HG02571 (cell line): Measurements from ENCODE around the gene BEST1.
"Not testable (repeated sequence)": the region's sequence is repeated elsewhere in the genome, so short reads cannot be mapped to it uniquely, and the experiment has no call there.

Source experiments
- ATAC-seq: cut with Tn5 transposase; IDR thresholded peaks from one replicate; pipeline ENCODE4 v1.9.1; 2021; ENCODE audit warnings: mild to moderate bottlenecking, moderate library complexity; ENCODE audit not compliant: unreplicated experiment

Gene BEST1

DNA sequence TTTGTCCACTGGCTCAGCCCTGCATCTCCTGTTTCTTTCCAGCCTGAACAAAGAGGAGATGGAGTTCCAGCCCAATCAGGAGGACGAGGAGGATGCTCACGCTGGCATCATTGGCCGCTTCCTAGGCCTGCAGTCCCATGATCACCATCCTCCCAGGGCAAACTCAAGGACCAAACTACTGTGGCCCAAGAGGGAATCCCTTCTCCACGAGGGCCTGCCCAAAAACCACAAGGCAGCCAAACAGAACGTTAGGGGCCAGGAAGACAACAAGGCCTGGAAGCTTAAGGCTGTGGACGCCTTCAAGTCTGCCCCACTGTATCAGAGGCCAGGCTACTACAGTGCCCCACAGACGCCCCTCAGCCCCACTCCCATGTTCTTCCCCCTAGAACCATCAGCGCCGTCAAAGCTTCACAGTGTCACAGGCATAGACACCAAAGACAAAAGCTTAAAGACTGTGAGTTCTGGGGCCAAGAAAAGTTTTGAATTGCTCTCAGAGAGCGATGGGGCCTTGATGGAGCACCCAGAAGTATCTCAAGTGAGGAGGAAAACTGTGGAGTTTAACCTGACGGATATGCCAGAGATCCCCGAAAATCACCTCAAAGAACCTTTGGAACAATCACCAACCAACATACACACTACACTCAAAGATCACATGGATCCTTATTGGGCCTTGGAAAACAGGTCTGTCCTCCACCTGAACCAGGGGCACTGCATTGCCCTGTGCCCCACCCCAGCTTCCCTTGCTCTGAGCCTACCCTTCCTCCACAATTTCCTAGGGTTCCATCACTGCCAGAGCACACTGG, 12.3 kb downstream of the BEST1 start:
- no peak for ATAC-seq

DNA sequence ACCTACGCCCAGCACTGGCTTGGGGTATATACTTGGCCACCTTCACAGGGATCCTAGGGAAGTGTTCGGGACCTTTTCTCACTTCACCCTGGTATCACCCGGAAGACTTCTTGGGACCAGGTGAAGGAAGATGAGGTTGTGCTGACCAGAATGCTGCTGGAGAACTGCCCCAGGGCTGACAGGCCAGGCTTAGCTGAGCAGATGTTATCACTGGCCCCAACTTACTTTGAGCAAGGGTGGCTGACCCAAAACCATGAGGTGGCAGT, 12.8 kb downstream of the BEST1 start:
- ATAC-seq: no peak

- no peak for ATAC-seq
These were observed 13.3 kb downstream of the BEST1 start for GRCh38 chr11:61963282-61964057.

- ATAC-seq: no peak
These were observed 14.0 kb downstream of the BEST1 start for GRCh38 chr11:61964058-61964665.

- ATAC-seq: not testable (repeated sequence)
These were observed 14.6 kb downstream of the BEST1 start for GRCh38 chr11:61964666-61965271.

- no peak for ATAC-seq
These were observed 16.6 kb downstream of the BEST1 start for GRCh38 chr11:61966734-61967115.

DNA sequence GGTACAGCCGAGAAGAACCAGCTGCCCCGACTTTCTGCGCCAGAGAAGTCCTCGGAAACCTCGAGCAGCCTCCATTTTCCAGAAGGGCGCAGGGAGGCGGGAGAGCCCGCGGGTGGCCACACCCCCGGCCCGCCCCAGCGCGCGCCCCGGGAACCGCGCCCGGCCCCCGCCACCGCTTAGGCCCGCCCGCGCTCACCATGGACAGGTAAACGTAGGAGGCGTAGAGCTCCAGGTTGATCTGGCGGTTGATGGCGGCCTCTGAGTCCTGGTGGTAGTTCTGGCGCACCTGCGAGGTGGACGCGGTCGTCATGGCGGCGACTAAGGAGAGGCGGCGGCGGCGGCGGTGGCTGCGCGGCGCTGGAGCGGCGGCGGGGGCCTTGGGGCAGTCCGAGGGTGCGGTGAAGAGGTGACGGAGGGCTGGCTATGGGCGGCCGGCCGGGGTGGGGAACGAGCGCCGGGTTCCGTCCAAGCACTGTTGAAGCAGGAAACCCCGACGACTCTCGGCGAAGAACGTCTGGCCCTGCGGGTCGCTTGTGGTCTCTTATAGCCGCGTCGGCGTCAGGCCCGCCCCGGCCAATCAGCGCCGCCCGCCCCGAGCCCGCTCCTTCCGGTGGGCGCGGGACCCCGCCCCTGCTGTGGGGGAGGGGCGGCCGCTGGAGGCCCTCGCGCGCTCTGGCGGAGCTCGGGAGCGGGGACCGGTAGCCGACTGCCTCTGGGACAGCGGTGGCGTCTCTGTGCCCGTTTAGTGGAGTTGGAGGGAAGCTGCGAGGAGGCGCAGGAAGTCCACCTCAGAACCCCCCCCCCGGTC, 17.2 kb downstream of the BEST1 start, which contains the start of gene FTH1:
FTH1 (minus strand) TSS at position 519 of the 808 bp plus-strand sequence; CDS start at position 310, 209 bp downstream.
- peak; percentile 55 for ATAC-seq

DNA sequence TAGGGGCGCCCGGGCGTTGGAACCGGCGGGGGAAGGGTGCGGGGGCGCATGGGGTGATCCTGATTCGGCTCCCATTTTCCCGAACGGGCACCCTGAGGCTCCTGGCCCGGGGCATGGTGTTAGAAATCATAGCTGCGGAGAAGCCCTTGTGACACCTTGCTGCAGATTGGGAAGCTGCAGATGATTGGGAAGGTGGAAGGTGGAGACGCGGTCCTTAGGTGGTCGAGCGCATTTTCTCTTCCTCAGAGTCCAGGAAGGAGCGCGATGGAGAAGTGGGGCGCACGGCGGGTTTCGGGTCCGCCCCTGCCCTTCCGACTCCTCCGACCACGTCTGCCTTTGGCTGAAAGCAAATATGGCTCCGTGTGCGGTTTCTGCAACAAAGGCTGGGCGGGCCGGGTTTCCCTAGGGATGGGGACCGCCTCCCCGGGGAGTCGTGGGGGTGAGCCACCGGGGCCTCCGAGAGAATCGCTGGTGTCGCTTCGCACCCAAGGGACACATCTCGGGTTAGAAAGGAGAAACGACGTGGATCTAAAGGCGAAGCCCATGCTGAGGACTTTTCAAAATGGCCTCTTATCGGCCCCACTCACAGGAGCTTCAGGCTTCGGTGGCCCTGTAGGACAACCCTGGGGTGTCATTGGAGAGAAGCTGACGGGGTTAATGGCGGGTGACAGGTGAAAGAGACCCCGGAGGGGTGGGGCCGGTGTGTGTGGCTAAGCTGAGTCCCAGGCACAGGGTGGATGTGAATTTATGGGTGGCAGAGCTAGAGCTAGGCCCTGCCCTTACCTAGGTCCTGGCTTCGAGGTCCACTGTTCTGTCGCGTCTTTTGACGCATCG, 18.0 kb downstream of the BEST1 start:
- peak; percentile 32 for ATAC-seq

- ATAC-seq: no peak
These were observed 18.7 kb downstream of the BEST1 start for GRCh38 chr11:61968758-61969390.

- ATAC-seq: no peak
These were observed 19.2 kb downstream of the BEST1 start for GRCh38 chr11:61969391-61969758.

DNA sequence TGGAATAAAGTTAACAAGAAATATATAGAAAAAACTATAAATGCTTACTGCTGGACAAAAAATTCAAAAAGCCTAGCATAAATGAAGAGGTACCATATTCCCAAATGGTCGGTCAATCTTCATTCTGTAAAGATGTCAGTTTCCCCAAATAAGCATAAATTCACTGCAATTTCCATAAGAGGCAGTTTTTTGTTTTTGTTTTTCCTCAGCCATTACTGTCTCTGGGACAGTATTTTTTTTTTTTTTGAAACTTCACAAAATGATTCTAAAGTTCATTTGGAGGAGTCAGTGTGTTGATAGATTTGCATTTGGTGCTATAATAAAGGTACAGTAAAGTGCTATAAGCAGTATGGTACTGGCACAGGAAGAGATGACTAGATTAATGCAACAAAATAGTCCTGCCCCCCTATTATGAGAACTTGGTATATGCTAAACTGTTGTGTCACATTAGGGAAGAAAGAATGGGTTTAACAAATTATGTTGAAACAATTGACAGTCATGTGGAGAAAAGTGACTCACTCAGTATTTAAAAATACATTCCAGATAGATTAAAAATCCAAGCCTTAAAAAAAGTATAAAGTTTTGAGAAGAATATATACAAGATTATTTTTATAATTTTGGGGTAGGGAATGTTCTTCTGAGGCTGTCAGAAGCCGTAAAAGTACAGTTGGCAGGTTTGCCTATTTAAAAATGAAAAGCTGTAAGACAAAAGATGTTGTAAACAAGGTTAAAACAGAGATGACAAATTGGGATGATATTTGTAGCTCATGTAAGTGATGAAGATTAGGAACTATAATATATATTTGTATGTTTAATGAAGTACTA, 19.9 kb downstream of the BEST1 start:
- ATAC-seq: no peak

DNA sequence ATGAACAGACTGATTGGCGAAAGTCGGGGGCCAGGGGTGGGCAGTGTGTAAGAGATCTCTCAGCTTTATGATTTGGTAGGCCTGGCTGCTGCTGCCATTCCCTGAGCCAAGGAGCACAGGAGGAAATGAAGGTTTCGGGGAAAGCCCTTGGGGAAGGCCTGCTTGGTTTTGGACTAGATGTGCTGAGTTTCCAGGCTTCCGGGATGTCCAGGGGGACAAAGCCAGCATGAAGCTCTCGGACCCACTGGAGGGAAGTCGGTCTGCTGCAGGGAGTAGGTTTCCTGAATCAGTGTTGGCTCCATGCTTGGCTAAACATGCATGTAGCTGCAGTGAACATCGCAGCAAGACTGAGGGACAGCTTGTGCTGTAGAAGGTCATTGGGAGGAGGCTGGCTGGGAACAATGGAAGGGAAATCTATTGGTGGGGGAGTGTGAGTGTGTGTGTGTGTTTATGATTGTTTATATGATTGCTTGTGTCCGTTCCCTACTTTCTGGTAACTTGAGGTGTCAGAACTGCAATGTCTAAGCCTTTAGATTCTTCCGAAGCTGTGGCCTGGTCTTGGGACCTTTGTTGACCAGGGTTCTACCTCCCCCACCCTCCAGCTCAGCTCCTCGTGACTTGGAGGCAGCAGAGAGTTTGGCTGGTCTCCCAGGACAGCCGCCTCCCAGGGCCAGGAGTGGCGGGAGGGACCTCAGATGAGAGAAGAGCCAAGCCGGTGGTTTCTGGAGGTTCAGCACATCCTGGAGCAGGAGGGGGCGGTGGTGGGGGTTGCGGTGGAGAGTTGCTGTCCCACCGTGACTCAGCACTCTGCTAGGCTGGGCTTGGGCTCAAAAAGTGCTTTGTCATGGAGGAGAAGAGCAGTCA, 21.3 kb downstream of the BEST1 start:
- no peak for ATAC-seq

GRCh38 chr11:61972112-61972671, 22.0 kb downstream of the BEST1 start:
- ATAC-seq: no peak

DNA sequence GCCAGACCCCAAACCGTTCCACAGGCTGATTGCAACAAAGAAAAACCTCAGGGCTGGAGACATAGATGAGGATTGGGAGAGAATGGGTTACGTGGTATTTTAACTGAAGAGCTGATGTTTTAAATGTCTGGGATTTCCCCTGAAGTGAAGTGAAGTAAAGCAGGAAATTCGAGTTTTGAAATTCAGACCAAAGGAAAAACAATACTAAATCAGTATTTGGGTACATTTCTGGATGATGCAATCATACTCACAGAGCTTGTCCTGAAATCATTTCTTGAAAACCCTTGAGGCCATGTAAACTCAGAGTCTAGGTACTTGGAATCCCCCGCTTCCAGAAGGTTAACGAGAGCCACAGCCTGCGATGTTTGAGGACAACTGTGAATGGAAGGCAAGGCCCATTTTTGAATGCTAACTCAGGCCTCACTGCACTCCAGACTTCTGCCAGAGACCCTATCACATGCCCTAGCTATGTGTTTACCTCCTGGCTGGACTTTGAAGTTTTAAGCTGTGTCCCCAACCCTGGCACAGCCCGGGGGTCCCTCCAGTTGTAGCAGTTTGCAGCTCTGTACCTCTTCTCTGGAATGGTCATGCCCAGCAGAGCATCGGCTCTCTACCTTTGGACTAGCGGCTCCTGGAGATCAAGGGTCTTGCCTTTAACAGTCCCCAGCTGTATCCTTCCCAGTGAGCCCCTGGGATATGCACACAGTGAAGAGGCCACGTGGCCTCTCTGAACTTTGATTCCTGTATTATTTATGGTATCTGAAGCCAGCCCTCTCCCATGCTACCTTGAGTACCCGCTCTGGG, 22.7 kb downstream of the BEST1 start:
- ATAC-seq: no peak

GRCh38 chr11:61973476-61974162, 23.5 kb downstream of the BEST1 start:
- no peak for ATAC-seq
